OCI-LY7 (cell line): ENCODE measurements around the gene NCLN.

Experiments used
- EZH2phosphoT487 ChIP-seq: fragments of 200-600 bp; sonication (generic); IDR thresholded peaks from 2 replicates; pipeline ENCODE4 v1.6.1; 2018; ENCODE audit warnings: low read depth, borderline replicate concordance, mild to moderate bottlenecking, mixed run types, antibody characterized with exemption, low read length, moderate library complexity, mixed read lengths
- TF ChIP-seq, protein P1 (sequence below): fragments of 200-600 bp; sonication (generic); conservative IDR thresholded peaks from 2 replicates; pipeline ENCODE4 v1.5.1; 2014; ENCODE audit warnings: mild to moderate bottlenecking, antibody characterized with exemption, low read length, moderate library complexity, mixed read lengths

DNA sequence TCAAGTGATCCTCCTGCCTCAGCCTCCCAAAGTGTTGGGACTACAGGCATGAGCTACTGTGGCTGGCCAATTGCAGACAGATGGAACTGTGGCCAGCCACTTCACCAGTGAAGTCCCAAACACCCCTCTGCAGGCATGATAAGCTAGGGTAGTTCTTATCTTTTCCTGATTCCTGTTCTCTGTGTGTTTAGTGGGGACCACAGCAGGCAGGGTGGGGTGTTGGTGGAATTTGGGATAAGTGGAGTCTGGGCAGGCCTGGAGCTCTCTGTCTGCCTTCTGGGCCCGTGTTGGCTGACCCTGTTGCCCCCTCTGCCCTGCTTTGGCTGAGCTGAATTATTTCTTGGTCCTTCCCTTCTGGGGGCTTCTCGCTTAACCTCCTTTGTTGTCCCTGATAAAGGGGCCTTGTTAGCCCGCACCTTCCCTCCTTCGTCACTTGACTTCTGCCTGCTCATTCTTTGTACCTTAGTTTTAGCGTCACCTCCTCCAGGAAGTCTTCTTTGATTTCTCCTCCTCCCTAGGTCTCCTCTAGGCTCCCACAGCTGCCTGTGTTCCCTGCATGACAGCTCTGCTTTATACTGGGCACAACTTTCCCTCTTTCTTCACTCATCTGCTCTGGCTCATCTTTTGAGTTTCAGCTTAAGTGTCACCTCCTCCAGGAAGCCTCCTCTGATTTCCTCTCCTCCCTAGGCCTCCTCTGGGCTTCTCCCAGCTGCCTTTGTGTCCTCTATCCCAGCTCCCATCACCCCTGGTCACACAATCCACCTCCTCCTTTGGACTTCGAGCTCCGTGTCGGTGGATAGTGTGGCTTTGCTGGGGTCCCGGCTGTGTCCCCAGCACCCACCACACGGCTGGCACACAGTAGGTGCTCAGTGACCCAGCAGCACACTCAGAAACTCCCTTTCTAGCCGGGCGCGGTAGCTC, 1.7 kb upstream of the NCLN start:
- TF ChIP-seq, protein P1, sequence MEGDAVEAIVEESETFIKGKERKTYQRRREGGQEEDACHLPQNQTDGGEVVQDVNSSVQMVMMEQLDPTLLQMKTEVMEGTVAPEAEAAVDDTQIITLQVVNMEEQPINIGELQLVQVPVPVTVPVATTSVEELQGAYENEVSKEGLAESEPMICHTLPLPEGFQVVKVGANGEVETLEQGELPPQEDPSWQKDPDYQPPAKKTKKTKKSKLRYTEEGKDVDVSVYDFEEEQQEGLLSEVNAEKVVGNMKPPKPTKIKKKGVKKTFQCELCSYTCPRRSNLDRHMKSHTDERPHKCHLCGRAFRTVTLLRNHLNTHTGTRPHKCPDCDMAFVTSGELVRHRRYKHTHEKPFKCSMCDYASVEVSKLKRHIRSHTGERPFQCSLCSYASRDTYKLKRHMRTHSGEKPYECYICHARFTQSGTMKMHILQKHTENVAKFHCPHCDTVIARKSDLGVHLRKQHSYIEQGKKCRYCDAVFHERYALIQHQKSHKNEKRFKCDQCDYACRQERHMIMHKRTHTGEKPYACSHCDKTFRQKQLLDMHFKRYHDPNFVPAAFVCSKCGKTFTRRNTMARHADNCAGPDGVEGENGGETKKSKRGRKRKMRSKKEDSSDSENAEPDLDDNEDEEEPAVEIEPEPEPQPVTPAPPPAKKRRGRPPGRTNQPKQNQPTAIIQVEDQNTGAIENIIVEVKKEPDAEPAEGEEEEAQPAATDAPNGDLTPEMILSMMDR: no peak
- TF ChIP-seq EZH2phosphoT487: no peak
